CD4-positive, alpha-beta T cell treated with Interleukin-6 at 100 ng/mL for 8 hours (primary cell): Measurements from ENCODE around the gene LRRC8C.
A peak's percentile ranks its signal among the peaks of the same experiment; 100 is the strongest.
"Not testable (repeated sequence)": the region's sequence is repeated elsewhere in the genome, so short reads cannot be mapped to it uniquely, and the experiment has no call there.

Experiments used
- DNase-seq: peaks from one replicate; pipeline ENCODE4 v3.0.0-alpha.2; 2020; ENCODE audit warnings: mixed read lengths, low spot score

The LRRC8C gene

GRCh38 chr1:89632657-89633247 lies at the start of gene LRRC8C:
TSS of gene LRRC8C (plus strand) at chr1:89633120. CDS start at chr1:89686474, 53,354 bp downstream.
- DNase-seq, result peak; percentile 83

DNA sequence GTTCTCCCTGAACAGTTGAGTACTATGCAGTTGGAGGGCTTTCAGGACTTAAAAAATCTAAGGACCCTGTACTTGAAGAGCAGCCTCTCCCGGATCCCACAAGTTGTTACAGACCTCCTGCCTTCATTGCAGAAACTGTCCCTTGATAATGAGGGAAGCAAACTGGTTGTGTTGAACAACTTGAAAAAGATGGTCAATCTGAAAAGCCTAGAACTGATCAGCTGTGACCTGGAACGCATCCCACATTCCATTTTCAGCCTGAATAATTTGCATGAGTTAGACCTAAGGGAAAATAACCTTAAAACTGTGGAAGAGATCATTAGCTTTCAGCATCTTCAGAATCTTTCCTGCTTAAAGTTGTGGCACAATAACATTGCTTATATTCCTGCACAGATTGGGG lies 48.7 kb upstream of the LRRC8C start:
- no peak for DNase-seq

- DNase-seq, result no peak
These were observed 48.1 kb upstream of the LRRC8C start for GRCh38 chr1:89584781-89585180.

DNA sequence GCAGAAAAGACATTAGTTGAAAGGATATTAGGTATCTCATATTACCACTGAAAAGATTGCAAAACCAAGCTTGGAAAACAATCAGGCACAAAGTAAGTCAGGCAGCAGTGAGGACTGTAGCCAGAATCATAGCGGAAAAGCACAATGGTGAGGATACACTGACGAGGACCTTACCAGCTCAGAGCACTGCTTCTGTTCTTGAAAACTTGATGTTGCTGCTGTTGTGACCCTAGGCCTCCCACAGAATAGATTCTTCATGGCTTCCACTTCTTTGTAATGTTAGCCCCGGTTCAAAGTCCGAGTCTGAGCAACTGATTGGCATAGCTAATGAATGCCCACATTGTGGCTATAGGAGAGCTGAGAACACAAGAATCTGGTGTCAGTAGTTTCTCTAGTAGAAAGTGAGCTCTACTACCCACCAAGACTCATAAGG lies 45.2 kb upstream of the LRRC8C start:
- DNase-seq, result no peak

DNA sequence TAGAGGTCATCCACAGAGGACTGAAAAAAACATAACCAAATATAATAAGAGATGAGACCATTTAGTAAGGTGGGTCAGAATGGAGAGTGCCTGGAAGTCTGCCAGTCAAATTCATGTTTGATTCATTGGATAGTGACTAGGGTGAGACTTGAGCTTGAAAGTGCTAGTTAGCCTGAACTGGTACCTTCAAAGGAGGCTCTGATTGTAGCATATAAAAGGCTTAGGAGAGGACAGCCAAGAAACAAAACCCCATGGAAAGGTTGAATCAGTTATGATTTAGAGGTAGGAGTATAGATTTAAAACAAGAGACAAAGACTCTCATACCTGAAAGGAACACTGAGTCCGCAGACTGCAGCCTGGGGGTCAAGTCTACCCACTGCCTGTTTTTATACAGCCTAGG lies 44.4 kb upstream of the LRRC8C start:
- no peak for DNase-seq

DNA sequence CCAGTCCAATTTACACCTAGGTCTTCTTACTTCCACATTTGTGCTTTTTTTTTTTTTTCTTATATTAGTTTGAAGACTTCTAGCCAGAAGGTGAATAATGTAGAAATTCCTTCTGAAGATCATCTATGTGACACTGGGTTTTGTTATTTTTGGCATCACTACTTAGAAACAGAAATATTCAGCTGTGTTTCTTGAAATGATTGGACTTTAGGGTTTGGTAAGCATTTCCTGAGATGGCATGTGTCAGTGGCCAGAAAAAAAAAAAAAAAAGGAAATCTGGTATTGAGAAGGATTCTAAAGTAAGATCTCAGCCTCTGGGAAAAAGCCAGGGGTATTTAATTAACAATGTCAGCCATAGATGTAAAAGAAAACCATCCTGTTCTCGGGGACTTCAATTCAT lies 43.4 kb upstream of the LRRC8C start:
- DNase-seq, result no peak

DNA sequence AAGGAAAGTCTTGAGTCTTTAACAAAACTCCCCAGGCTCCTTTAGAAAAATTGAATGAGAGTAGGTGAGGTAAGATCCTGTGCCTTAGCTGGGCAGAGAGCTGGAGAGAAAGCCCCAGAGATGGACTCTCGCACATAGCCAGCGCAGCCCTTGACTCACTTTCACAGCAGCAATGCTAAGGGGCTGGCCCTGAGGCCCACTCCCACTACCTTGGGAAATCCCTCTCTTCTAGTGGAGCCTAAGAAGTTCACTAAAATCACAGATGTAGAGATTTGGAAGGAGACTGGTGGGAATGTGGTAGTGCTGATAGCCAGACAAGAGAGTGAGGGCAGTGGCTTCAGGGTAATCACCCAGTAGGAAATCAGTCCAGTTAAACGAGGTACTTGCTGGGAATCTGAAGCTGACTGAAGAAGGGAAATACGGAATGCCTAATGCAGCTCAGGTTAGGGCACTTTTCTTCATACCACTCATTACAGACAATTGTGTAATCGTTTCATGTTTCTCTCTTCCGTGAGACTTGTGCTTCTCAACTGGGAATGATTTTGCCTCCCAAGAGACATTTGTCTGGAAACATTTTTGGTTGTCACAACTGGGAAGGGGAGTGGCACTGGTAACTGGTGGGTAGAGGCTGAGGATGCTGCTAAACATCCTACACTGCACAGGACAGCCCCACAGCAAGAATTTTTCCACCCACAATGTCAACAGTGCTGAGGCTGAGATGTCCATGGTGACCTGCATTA lies 42.4 kb upstream of the LRRC8C start:
- no peak for DNase-seq

DNA sequence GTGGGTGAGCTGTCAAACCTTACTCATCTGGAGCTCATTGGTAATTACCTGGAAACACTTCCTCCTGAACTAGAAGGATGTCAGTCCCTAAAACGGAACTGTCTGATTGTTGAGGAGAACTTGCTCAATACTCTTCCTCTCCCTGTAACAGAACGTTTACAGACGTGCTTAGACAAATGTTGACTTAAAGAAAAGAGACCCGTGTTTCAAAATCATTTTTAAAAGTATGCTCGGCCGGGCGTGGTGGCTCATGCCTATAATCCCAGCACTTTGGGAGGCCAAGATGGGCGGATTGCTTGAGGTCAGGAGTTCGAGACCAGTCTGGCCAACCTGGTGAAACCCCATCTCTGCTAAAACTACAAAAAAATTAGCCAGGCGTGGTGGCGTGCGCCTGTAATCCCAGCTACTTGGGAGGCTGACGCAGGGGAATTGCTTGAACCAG lies 40.0 kb upstream of the LRRC8C start:
- DNase-seq, result not testable (repeated sequence)

DNA sequence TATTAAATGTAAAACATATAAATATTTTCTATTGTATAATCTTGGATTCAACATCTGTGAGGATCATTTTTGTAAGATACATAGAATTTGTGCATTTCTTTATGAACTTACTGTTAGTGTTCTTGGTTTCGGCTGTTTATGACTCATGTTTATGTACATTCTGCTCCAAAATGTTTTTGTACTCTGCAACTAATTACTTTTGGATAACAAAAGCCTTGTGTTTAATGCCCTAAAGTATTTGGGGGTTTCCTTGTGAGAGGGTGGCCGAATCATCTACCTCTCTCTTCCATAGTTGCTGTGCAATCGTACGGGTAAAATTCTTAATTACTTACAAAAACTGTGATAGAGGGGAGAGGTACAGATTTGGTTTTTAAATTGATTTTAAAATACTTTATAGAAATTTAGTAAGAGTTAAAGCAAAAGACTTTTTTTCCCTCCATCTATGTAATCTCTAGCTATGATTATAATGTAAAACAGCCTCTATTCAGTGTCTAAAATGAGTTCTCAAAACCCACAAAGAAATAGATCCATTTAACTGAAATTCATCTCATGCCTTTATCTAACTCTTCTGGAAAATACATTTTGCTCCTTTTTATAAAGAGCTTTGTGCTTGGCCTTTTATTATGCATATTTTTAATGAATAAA lies 38.7 kb upstream of the LRRC8C start:
- DNase-seq, result no peak

GRCh38 chr1:89596698-89597097 lies 36.2 kb upstream of the LRRC8C start:
- DNase-seq, result no peak

DNA sequence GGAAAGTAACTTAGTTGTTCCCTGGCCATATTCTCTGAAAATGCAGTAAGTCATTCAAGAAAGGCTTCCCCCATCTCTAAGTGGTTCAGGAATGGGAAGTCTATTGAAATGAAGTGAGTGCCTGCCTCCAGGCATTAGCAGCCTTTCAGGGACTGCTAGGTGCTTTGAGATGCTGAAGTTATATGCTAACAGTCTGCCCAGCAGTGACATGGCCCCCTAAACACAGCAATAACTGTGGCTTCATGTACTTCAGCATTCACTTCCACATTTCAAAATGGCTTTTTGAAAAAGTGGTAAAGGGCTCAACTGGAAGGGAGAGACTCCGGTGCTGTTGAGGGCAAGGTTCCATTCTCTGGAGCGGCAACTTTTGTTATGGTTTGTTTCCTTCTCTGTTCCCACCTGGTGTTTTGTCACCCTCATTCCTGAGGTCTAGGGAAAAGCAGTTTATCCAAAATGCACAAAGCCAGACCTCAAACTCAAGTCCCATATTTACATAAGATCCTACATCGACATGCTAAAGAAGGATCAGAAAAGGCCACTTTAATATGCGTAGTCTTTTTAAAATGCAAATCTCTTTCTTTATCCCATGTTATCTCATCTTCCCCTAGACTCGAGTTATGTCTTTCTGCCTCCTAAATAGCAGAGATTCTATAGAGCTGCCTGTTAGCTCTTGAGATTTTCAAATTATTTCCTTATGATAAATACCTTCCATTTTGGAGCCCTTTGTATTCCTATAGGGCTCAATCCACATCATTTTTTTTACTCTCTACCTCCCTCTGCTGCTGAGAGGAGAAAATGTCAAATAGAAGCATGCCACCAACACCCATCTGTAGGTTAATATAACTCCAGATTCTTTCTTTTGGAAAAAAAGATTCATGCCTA lies 34.2 kb upstream of the LRRC8C start:
- peak; percentile 31 for DNase-seq

DNA sequence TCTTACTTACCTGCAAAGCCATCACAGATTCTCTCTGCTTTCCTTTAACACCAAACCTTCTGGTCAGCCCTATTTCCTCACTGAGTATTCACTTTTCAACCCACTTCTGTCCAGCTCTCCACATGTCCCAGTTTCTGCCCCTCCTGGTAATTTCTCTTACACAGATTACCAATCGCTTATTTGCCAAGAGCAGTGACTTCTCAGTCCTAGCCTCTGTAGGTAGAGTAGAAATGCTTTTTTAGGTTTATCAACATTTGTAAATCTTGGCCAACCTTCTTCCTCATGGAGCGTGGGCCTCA lies 33.6 kb upstream of the LRRC8C start:
- no peak for DNase-seq

DNA sequence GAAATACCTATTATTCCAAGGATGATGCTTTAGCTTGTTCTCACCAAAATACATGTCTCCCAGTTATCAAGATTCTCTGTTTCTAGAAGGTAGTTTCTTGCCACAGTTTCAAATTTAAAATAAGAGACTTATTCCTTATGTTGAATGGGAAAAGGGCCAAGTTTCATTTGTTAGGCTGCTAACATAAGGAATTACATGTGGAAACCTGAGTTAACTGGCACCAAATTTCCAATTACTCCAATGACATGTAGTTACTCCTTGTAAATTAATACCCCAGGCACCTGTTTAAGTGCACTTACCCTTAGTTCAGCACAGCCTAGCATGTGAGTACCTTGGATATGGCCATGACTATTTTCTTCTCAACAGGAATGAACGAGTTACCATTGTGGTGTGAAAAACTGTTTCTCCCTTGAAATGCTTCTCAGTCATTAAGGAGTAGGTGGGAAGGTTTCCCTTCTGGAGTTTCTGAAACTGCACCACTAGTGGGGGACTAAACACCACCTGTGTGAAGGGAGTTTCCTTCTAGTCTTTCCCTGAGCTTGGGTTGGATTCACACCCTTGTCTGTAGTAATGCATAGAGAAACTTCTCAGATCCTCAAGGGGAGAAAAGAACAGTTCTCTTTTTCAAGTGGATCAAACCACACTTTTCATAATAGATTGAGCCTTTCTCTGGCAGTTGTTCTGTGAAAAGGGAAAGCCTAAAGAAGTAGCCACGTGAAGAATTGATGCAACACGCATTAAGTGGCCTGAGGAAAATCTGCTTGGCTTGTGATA lies 32.3 kb upstream of the LRRC8C start:
- no peak for DNase-seq

GRCh38 chr1:89602871-89603404 lies 30.0 kb upstream of the LRRC8C start:
- DNase-seq, result no peak

DNA sequence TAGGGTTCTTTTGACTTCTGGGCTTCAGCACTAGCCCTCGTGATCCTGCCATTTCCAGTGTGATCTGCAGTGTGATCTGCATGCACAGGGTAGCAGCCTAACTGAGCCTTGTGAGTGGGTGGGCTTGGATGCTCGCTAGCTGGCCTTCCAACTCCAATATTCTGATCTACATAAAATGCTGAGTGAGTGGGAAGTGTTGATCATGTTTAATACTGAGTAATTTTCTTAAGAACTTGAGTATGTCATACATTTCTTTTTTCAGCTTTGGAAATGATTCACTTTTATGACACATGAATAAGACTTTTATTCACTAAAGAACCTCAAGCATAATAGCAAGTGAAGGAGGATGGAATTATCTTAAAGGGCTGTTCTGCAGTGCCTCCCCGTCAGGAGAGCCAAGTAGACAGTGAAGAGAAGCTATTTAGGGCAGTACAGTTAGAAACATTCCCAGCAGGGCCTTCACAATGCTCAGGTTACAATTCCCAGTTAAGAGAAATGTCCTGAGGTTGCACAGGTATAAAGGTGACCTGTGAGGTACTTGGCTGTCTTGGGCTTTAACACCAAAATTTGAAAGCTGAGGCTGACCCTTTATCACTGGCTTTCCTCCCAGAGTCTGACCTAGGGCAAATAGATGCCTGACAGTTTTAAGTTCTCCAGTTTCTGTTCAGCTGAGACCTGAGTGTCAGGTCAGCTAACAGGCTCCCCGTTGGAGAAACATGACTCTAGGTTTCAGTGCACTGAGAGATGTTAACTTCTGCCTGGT lies 29.1 kb upstream of the LRRC8C start:
- no peak for DNase-seq

DNA sequence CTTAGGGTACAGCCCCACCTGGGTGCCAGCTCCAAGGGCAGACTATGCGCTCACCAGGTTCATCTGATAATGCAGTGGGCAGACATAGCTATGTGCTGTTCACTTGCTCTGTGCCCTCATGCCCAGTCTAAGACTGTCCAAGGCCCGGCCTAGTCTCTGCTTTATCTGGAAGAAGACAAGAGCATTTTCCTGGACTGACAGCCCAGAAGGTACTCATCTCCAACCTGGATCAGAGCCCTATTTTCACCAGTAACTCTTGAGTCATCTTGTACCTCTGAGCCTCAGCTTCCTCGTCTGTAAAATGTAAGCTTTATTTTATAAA lies 28.5 kb upstream of the LRRC8C start:
- no peak for DNase-seq

- DNase-seq, result no peak
These were observed 27.2 kb upstream of the LRRC8C start for GRCh38 chr1:89605692-89606091.

GRCh38 chr1:89606227-89606980 lies 26.5 kb upstream of the LRRC8C start:
- DNase-seq, result no peak

DNA sequence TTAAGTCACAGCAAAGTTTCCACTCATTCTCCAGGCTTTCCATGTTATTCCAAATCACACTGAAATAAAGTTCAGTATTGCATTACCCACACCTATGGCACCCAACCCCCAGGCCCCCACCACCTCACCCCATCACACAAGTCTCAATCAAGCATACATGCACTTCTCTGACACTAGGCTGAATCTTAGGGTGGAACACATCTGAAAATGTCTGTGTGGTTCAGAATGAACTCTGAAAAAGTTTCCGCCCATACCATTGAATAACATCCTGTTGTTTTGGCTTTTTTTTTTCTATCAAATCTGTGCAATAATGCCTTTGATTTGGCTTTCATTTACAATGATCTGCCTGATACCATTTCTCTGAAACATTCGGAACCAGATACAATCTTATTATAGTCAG lies 25.8 kb upstream of the LRRC8C start:
- peak; percentile 70 for DNase-seq
